ENCODE data around the gene GCC1. TPM values are rescaled to one million over a fixed set of nuclear protein-coding genes. Genes with fewer than 3 reads are reported as not detected.

GCC1 gene
- total RNA-seq, 4 donors from 2014 or later = 16.0 to 18.3 (median 17.9) TPM

GRCh38 chr7:127532736-127533135 lies 52.7 kb downstream of the GCC1 start:
- no peaks in the 10 kb centered on the region for H3K36me3 ChIP-seq
- peaks cover 0 to 6% (median 0%) of the 10 kb centered on the region in 4 donors for H3K4me1 ChIP-seq
- no peak for DNase-seq (ENCODE audit: low spot score in 2 of 2)
- peaks cover 0 to 15% (median 0%) of the 10 kb centered on the region in 4 donors for H3K9me3 ChIP-seq
- peaks cover 0 to 16% of the 10 kb centered on the region in 2 donors for H3K27me3 ChIP-seq
- TF ChIP-seq POLR2A (IDR thresholded peaks at IDR 0.05) = no peak
- TF ChIP-seq CTCF (IDR thresholded peaks at IDR 0.05) = no peak
- H3K4me3 ChIP-seq = no peak overlapping the region
- H3K27ac ChIP-seq = no peak overlapping the region

- 53 to 61% methylated on average over 2 of the region's 2 CpGs for WGBS, 2 donors
- H3K9me3 ChIP-seq = peaks cover 0 to 15% (median 0%) of the 10 kb centered on the region in 4 donors
- H3K27me3 ChIP-seq = peaks cover 0 to 15% of the 10 kb centered on the region in 2 donors
- no peak for DNase-seq (ENCODE audit: low spot score in 2 of 2)
- TF ChIP-seq POLR2A (IDR thresholded peaks at IDR 0.05) = no peak
- TF ChIP-seq EP300 (IDR thresholded peaks at IDR 0.05) = no peak
- TF ChIP-seq CTCF (IDR thresholded peaks at IDR 0.05) = no peak
- H3K4me3 ChIP-seq = no peak overlapping the region
- no peaks in the 10 kb centered on the region for H3K36me3 ChIP-seq
- peaks cover 0 to 6% (median 0%) of the 10 kb centered on the region in 4 donors for H3K4me1 ChIP-seq
- no peak overlapping the region for H3K27ac ChIP-seq
These were observed 53.2 kb downstream of the GCC1 start for GRCh38 chr7:127532151-127532550.

Other genes starting within 250 kb of the GCC1 start
- 10 to 100 TPM; 27.3 to 50.0 (median 33.9) TPM for gene ZNF800, start 192.9 kb downstream of the GCC1 start, total RNA-seq
- 100 to 1,000 TPM; 130 to 142 (median 136) TPM for gene ARF5, start 2.8 kb upstream of the GCC1 start, total RNA-seq
- 1 to 10 TPM in 3 of 4 donors, under 1 TPM in 1; 0.63 to 2.7 (median 1.6) TPM for gene FSCN3, start 8.1 kb upstream of the GCC1 start, total RNA-seq
- gene PAX4, start 32.5 kb upstream of the GCC1 start, total RNA-seq = not detected
- gene SND1, start 66.6 kb upstream of the GCC1 start, total RNA-seq = 100 to 1,000 TPM in 1 of 4 donors, 10 to 100 TPM in 3; 70.8 to 141 (median 85.7) TPM